ENCODE data around the gene ADAMTSL2.

ADAMTSL2 gene

DNA sequence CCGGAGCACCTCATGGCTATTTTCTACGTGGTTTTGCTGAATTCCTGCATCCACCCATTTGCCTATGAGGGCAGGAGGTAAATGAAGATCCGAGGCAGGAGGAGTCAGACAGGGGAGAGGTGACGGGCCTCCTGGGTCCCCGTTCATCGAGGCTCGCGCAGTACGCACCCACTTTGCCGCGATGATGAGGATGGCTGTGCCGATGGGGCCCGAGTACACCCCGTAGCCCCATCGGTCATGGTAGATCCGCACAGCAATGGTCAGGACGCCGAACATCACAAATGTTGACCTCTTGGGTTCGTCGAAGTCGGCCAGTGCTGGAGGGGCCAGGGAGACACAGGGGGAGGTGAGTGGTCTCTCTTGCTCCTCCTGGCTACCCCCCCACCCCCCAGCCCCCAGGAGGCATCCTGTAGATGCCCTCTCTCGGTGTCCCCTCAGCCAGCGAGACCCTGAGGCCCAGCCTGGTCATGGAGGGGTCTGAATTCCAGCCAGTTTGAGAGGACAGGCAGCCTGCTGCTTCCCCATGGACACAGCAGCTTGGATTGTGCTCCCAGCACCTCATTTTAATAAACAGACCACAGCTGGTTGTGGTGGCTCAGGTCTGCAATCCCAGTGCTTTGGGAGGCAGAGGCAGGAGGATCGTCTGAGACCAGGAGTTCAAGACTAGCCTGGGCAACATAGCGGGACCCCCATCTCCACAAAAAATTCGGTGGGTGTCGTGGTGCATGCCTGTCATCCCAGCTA, 15.6 kb upstream of the ADAMTSL2 start:
- DNase-seq = no peak

GRCh38 chr9:133519693-133520092, 14.8 kb upstream of the ADAMTSL2 start:
- DNase-seq = no peak

GRCh38 chr9:133520121-133520835, 14.2 kb upstream of the ADAMTSL2 start:
- DNase-seq = no peak

GRCh38 chr9:133521122-133522072, 13.1 kb upstream of the ADAMTSL2 start:
- DNase-seq = peak; percentile 71

GRCh38 chr9:133522073-133522910, 12.2 kb upstream of the ADAMTSL2 start:
- DNase-seq = no peak

DNA sequence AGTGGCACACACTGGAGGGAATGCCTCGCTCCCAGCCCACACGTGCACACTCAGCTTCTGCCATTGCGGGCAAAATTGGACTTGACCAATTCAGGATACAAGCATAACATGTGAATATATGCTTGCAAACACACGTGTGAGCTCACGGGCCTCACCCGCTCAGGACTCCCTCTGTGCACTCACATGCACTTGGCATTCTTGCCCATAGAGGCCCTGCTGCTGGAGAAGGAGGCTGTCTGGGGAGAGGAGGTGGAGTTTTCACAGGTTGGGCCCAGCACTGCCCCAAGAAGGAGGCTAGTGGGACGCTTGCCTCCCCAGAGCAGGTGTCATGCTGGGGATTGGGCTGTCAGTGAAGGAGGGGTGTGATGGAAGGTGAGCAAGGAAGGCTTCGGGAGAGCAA, 11.4 kb upstream of the ADAMTSL2 start:
- DNase-seq = no peak

- DNase-seq = no peak
These were observed 10.4 kb upstream of the ADAMTSL2 start for GRCh38 chr9:133524146-133524545.

DNA sequence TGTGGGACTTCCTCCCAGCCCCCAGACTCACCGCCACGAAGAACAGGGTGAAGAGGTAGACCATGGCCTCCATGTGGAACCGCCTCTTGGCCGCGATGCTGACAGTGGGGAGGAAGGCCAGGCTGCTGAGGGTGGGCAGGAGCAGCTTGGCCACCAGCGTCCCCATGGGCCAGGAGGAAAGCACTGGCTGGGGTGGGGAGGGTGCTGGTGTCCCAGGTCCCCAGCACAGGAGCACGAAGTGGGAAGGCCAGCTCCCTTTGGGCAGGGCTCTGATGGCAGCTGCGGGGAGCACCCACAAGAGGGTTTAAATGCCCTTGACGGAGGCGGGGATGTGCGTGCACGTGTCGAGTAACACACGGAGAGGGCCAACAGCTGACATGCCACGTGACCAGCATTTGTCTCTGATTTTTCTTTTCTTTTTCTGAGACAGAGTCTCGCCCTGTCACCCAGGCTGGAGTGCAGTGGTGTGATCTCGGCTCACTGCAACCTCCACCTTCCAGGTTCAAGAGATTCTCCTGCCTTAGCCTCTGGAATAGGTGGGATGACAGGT, 9.8 kb upstream of the ADAMTSL2 start, which contains the start of gene MYMK:
Gene MYMK (minus strand): TSS at position 281 of the 550 bp plus-strand sequence. CDS start 115 bp downstream, at position 166.
- no peak for DNase-seq

GRCh38 chr9:133525677-133526076, 8.8 kb upstream of the ADAMTSL2 start:
- DNase-seq = peak; percentile 11

DNA sequence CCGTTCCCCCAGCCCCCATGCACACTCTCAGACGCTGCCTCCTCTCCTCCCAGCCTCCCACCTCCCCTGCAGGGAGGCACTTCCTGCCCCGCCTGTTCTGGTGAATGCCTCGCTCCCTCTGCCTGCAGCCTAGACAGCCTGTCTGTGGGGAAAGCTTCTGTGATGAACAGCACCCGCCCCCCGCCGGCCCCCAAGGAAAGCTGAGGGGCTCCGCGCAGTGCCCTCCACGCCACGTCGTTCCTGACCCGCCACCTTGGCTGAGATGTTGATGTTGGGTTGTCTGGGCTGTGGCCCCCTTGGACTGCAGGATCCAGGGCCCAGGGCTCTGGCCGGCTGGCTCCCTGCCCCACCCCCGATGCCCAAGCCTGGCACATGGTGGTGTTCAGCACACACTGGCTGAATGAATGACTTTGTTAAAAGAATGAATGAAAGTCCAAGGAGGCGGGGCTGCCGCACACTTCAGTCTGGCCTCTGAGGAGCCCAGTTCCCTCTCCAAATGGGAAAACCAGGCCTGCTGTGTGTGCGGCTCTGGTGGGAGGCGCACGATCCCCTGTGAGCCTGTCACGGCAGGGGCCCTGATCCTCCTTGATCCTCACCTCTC, 7.7 kb upstream of the ADAMTSL2 start:
- peak; percentile 44 for DNase-seq

- peak; percentile 42 for DNase-seq
These were observed 7.0 kb upstream of the ADAMTSL2 start for GRCh38 chr9:133527444-133527920.

DNA sequence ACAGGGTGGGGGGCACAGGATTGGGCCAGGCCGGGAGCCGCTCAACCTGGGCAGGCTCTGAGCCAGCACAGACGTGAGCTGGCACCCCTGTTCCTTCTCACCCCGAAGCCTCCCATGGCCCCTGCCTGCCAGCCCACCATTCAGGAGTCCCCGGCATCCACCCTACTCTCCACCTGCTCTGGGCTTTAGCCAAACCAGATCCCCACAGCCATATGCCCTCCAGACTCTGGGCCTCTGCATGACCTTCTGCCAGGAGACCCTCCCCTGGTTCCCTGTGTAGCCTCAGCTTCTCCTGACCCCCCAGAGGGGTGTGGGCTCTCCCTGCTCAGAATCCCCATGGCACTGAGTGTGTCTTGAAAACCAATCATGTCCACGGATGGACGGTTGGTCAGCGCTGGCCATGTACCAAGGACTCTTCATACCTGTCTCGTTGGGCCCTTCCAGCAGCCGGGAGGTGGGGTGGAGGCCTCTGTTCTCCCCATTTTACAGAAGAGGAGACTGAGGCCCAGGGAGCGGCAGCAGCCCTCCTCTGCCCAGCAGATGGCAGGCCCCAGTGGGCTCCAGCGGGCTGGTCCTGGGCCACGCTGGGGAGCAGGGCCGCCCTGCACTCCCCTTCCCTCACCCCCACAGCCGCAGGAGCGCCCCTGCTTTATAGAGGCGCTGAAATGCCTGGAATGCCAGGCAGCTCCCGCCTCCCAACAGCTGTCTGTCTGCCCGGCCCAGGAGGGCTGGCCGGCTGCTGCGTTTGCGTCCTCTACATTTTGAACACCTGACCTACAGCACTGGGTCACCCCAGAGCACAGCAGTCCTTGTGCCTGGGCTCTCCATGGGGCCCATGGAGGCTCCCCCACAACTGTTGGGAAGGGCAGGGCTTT, 6.3 kb upstream of the ADAMTSL2 start:
- DNase-seq = peak; percentile 14

DNA sequence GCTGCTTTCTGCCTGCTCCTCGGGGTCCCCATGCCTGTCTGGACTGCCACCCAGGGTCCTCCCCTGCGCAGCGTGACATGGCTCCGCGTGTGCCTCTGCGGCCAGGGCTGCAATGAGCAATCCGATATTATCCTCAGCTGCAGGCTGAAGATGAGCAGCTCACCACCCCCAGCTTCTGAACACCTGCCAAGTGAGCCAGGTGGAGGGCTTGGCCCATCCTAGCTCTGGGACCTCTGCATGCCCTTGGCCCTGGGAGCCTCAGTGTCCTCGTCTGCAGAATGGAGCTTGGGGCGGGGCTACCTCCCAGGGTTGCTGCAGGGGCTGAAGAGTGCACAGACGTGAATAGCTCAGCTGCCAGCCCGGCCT, 5.6 kb upstream of the ADAMTSL2 start:
- no peak for DNase-seq

- no peak for DNase-seq
These were observed 5.0 kb upstream of the ADAMTSL2 start for GRCh38 chr9:133529457-133529856.

- DNase-seq = no peak
These were observed 4.6 kb upstream of the ADAMTSL2 start for GRCh38 chr9:133529874-133530273.

GRCh38 chr9:133531293-133531692, 3.2 kb upstream of the ADAMTSL2 start:
- DNase-seq = no peak

DNA sequence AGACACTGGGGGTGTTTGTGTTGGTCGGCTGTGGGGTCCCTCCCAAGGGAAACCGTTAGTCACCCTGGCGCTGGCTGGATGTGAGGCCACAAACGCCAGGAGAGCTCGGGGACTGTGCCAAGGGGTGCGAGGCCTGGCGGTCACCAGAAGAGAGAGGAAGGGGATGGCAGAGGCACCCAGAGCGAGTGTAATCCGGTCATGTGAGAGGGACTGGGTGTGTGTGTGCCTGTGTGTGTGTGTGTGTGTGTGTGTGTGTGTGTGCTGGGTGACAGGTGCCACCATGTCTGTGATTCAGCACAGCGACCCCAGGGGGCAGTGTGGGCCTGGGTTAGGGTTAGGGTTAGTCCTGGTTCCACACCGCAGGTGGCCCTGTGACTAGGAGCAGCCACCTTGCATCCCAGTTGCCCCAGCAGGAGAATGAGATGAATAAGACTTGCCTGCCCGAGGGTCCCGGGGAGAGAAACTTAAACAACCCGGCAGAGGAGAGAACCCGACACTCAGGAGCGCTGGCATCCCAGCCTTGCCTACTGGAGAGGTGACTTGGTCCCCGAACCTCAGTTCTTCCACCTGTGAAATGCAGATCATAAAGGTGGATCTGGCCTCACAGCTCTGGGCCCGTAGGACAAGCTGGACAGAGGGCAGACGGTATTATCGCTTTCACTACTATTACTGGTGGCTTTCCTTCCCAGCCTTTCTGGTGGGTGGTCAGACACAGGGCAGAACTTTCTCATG, 1.4 kb upstream of the ADAMTSL2 start:
- no peak for DNase-seq

GRCh38 chr9:133533857-133534256, 647 bp upstream of the ADAMTSL2 start:
- DNase-seq = no peak

DNA sequence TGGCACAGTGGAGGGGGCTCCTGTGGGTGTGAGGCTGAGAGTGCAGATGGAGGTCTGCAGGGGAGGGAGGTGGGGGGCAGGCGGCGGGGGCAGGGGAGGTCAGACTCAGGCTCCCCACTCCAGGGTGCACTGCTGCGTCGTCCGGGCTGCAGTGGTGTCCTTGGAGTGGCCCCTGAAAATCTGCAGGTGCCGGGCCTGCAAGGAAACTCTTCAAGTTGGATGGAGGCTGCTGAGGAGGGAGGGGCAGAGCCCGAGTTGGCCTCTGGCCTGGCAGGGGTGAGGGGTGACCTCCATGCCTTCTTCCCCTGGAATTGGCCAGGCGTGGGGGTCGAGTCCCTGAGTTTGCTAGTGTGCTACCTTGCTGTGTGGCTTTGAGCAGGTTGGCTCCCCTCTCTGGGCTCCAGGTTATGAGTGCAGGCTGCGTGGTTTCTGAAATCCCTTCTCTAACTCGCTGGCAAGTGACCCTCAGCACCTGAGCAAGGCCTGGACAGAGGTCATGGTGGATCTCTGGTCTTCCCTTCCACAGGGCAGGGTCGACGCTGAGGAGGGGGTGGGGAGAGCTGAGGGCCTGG, 888 bp downstream of the ADAMTSL2 start:
- DNase-seq = no peak
